Activated CD8-positive, alpha-beta memory T cell treated with anti-CD3 and anti-CD28 coated beads for 36 hours (primary cell): ENCODE measurements around the gene TCP11X1. TPM values are rescaled to one million over a fixed set of nuclear protein-coding genes. Genes with fewer than 3 reads are reported as not detected.
"Not testable (repeated sequence)": the region's sequence is repeated elsewhere in the genome, so short reads cannot be mapped to it uniquely, and the experiment has no call there.

ENCODE experiments used
- CTCF ChIA-PET: fragments of 350-600 bp; sonication (Branson Sonifier 250); formaldehyde crosslinking; loops from one replicate; lab custom pipeline; 2021; ENCODE audit warnings: antibody characterized with exemption; lab: Charles Lee
- POLR2A ChIA-PET: fragments of 350-600 bp; sonication (Branson Sonifier 250); formaldehyde crosslinking; loops from one replicate; lab custom pipeline; 2021; ENCODE audit warnings: antibody characterized with exemption; lab: Charles Lee
- total RNA-seq, 2 experiments: library from RNA; stranded (reverse); gene quantifications; one replicate each; pipeline ENCODE4 v1.2.3, GENCODE V29; 2021

The TCP11X1 gene
- total RNA-seq: not detected

DNA sequence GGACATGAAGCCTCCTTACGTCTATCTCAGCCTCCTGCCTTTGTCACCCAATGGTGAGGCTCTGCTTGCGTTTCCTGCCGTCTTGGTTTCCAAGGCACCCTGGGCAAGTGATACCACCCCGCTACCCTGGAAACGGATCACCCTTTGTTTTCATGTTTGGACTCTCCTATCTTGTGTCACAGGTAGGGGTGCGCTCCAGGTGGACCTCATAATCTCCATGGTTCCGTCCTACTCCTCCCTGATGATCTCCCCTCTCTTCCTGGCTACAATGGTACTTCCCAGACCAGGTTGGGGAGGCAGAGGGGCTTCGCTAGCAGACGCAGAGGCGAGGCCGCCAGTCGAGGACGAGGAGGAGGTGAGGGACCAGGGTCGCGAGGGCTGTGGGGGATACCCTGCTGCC is at the start of gene TCP11X1:
Gene TCP11X1 (plus strand): TSS at position 316 of the 400 bp plus-strand sequence.
- CTCF ChIA-PET, POLR2A ChIA-PET: not testable (repeated sequence)

DNA sequence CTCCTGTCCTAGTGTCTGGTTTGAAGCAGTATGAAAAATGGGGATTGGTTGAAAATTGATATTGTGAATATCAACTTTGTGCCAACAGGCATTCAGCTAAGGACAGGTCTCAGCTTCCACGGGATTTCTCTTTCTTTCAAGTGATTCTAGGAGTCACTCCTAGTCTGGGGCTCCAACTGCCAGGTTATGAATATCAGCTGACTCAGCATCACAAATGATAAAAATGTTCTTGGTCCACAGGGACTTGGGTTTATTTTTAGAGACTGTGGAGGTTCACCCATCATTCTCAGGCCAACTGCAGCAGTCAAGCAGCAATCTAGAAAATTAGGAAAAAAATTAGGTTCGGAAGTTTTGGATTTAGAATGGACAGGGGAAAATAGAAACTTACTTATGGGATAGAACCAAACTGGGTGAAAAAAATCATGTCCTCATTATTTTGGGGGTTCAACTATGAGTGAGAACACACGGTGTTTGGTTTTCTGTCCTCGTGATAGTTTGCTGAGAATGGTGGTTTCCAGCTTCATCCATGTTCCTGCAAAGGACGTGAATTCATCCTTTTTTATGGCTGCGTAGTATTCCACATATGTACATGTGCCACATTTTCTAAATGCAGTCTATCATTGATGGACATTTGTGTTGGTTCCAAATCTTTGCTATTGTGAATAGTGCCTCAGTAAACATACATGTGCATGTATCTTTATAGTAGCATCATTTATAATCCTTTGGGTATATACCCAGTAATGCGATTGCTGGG is 29.0 kb upstream of the TCP11X1 start:
- ChIA-PET CTCF (no interaction called here), POLR2A (no interaction called here)

DNA sequence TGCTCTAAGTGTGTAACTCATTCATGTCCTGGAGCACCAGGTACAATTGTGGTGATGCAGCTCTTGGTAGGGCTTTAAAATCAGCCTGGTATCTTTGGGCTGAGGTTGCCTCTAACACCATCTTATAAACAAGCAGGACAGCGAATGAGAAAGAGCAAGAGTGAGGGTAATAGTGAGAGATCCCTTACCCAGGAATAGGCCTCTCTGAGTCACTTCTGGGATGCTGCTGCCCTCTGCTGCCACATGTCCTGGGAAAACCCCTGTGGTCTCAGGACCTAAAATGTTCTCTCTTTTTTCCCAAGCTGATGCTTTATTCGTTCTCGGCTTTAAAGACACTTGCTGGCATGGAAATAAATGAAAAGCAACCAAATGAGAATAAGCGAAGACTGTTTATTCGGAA is 7.2 kb upstream of the TCP11X1 start:
- POLR2A ChIA-PET, CTCF ChIA-PET: not testable (repeated sequence)

DNA sequence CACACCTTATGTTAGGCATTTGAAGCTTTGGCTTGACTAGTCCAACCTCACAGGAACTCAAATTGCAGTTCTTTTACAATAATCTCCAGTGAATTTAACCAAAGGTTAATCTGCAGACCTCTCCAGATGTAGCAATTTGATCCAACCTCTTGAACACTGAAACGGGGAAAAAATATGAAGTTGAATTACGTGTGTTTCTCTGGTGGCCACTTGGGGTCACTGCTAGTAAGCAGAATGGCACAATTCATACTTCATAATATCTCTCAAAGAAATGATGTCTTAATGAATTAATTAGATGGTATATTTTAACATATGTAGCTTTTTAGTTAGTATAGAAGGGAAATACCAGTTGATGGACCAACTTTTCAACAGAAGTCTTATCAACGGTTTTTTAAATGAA is 1.4 kb downstream of the TCP11X1 start:
- CTCF ChIA-PET, POLR2A ChIA-PET: not testable (repeated sequence)

DNA sequence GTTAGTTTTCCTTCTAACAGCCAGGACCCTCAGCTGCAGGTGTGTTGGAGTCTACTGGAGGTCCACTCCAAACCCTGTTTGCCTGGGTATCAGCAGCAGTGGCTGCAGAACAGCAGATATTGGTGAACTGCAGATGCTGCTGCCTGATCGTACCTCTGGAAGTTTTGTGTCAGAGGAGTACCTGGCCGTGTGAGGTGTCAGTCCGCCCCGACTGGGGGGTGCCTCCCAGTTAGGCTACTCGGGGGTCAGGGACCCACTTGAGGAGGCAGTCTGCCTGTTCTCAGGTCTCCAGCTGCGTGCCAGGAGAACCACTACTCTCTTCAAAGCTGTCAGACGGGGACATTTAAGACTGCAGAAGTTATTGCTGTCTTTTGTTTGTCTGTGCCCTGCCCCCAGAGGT is 20.6 kb downstream of the TCP11X1 start:
- CTCF ChIA-PET, POLR2A ChIA-PET: not testable (repeated sequence)

DNA sequence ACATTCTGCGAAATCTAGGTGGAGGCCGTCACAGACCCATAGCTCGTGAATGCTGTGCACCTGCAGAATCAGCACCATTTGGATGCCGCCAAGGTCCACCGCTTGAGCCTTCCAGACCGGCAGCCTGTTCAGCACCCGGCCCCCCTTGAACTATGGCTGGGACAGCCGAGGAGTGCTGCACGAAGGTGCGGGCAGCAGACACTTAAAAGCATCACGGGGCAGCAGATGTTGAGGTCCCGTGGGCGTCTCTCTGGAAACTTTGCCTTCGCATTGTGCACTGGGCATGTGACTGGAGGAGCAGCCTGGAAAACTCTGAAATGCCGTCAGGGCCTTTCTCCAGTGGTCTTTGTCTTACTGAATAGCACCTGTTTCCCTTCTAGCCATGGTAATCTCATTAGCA is 25.2 kb downstream of the TCP11X1 start:
- POLR2A ChIA-PET, CTCF ChIA-PET: not testable (repeated sequence)

DNA sequence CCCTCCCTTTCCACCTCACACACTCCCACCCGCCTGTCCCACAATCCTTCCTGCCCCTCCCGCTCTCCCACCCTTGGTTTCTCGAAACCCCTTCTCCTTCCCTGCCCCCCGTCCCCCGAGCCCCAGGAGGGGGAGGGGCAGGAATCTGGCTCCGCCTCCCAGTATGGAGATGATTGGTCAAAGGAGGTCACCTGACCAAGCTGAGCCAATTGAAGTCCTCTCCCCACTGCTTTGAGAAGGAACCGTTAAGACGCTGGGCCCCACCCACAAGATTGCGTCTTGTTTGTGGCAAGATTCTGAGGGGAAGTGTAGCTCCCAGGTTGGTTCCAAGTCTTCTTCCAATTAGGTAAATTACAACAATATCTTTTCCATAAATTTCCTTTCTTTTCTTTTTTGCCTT is 31.8 kb downstream of the TCP11X1 start, which contains the start of gene NXF2:
Gene NXF2 (plus strand): TSS at position 275 of the 400 bp plus-strand sequence. CDS start 59,912 bp downstream, outside the sequence.
- CTCF ChIA-PET: not testable (repeated sequence)

DNA sequence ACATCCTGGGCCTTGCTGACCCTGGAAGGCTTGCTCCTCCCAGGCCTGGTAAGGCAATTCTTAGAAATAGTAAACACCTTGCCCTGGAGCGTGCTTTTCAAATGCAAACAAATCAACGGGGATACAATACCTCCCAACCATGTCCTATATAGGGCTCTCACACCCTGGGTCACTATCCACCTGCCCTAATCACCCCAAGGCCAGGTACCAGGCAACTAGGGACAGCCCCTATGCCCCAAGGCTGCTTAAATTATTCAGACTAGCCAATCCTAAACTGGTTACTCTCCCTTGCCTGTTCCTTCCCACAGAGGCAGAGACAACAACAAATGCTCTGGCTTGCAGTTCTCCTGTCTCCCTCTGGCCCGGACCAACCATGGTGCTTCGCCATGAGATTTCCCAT is 57.1 kb downstream of the TCP11X1 start:
- POLR2A ChIA-PET, CTCF ChIA-PET: not testable (repeated sequence)

More for the DNA sequence above, 31.8 kb downstream of the TCP11X1 start, which contains the start of gene NXF2:
- POLR2A ChIA-PET: not testable (repeated sequence)

Other genes starting within 250 kb of the TCP11X1 start
- gene TCEAL2, start 89.6 kb upstream of the TCP11X1 start, total RNA-seq: not detected
- gene TCEAL6, start 72.8 kb upstream of the TCP11X1 start, total RNA-seq: not detected
- gene BEX5, start 59.3 kb upstream of the TCP11X1 start, total RNA-seq: 1 to 10 TPM; 1.4 to 2.8 TPM
- not detected for gene NXF2, start 31.9 kb downstream of the TCP11X1 start, total RNA-seq
- not detected for gene NXF2B, start 224.7 kb downstream of the TCP11X1 start, total RNA-seq